GM12878 (cell line): ENCODE data around the gene ATXN2. TPM values are rescaled to one million over a fixed set of nuclear protein-coding genes. Genes with fewer than 3 reads are reported as not detected.

Source experiments
- BCLAF1 ChIP-seq: fragments of 450-650 bp; IDR thresholded peaks from 2 replicates; pipeline ENCODE4 v1.6.1; 2017; ENCODE audit warnings: antibody characterized with exemption, mild to moderate bottlenecking, moderate library complexity
- CEBPB ChIP-seq, 2 experiments: fragments of 150-350 bp in 1 of 2; IDR thresholded peaks; 2 replicates each; pipeline ENCODE4 v1.6.1; 2012 to 2014; ENCODE audit warnings: low read depth in 2 of 2, low read length in 2 of 2, borderline replicate concordance in 1 of 2, inconsistent platforms in 1 of 2
- CTCF ChIP-seq, 3 experiments: IDR thresholded peaks in 2 of 3; conservative IDR thresholded peaks in 1 of 3; 2 replicates each; pipeline ENCODE4 v1.5.1; 2011; ENCODE audit warnings: low read depth in 3 of 3, low read length in 3 of 3, mild to moderate bottlenecking in 3 of 3, control low read depth in 2 of 3, moderate library complexity in 2 of 3, inconsistent platforms in 1 of 3, mixed read lengths in 1 of 3; ENCODE audit not compliant: control insufficient read depth in 2 of 3, insufficient read depth in 1 of 3; ENCODE audit errors: extremely low read depth in 1 of 3
- FOXM1 ChIP-seq: IDR thresholded peaks from 2 replicates; pipeline ENCODE4 v1.6.1; 2012; ENCODE audit warnings: low read depth, mild to moderate bottlenecking, inconsistent platforms, low read length, moderate library complexity
- IRF5 ChIP-seq: fragments of 450-650 bp; IDR thresholded peaks from 2 replicates; pipeline ENCODE4 v1.6.1; 2017; ENCODE audit warnings: borderline replicate concordance
- MEF2B ChIP-seq: fragments of 450-650 bp; IDR thresholded peaks from 2 replicates; pipeline ENCODE4 v1.6.1; 2018; ENCODE audit warnings: mild to moderate bottlenecking, moderate library complexity; ENCODE audit not compliant: partially characterized antibody, poor library complexity, severe bottlenecking
- NFIC ChIP-seq: IDR thresholded peaks from 2 replicates; pipeline ENCODE4 v1.6.1; 2012; ENCODE audit warnings: low read depth, mild to moderate bottlenecking, inconsistent platforms, low read length, moderate library complexity
- NFXL1 ChIP-seq: fragments of 450-650 bp; IDR thresholded peaks from 2 replicates; pipeline ENCODE4 v1.6.1; 2017; ENCODE audit warnings: antibody characterized with exemption, mild to moderate bottlenecking, borderline replicate concordance
- SUZ12 ChIP-seq: fragments of 200-600 bp; sonication (generic); IDR thresholded peaks from one replicate; pipeline ENCODE4 v1.6.1; 2018; ENCODE audit warnings: antibody characterized with exemption, mild to moderate bottlenecking; ENCODE audit not compliant: unreplicated experiment
- TAF1 ChIP-seq: IDR thresholded peaks from 2 replicates; pipeline ENCODE4 v1.6.1; 2011; ENCODE audit warnings: mild to moderate bottlenecking, low read depth, low read length, borderline replicate concordance
- ZBTB11 ChIP-seq: fragments of 450-650 bp; formaldehyde crosslinking; IDR thresholded peaks from 2 replicates; pipeline ENCODE4 v1.5.0; 2022; ENCODE audit warnings: mild to moderate bottlenecking, missing genetic modification characterization
- ZNF622 ChIP-seq: fragments of 450-650 bp; IDR thresholded peaks from 2 replicates; pipeline ENCODE4 v1.6.1; 2017; ENCODE audit warnings: mild to moderate bottlenecking, inconsistent platforms
- polyA plus RNA-seq, 11 experiments: library from polyadenylated mRNA; depleted of rRNA in 4 of 11; unstranded in 6 of 11; stranded (reverse) in 5 of 11; fragments of >200 nt; fragmentation: Nextera tagmentation in 4 of 11; fragmentation: Illumina TruSeq in 1 of 11; extraction: Ambion mirVana in 4 of 11; extraction: Trizol in 1 of 11; gene quantifications; 1 replicate in 1 of 11; 2 replicates in 10 of 11; pipeline versions ENCODE4 v1.2.1 to v1.2.3, GENCODE V29; 2011 to 2016; ENCODE audit warnings: inconsistent platforms in 2 of 11, missing spikeins in 2 of 11, low read depth in 1 of 11
- total RNA-seq, 4 experiments: library from RNA; depleted of rRNA in 3 of 4; stranded (reverse); fragments of >200 nt in 3 of 4; fragmentation: Illumina TruSeq in 1 of 4; extraction: Trizol in 1 of 4; gene quantifications; 2 replicates each; pipeline versions ENCODE4 v1.2.1 to v1.2.3, GENCODE V29; 2013 to 2021
- TF ChIP-seq, protein P1 (sequence below): fragments of 150-350 bp; IDR thresholded peaks from 2 replicates; pipeline ENCODE4 v1.6.1; 2016; ENCODE audit warnings: low read depth, low read length

The ATXN2 gene
- total and polyA plus RNA-seq, 10 of the 15 experiments (the other 5 are each of a cell fraction or from before 2014, with no cell fraction given): 8.8 to 31.5 (median 19.0) TPM

DNA sequence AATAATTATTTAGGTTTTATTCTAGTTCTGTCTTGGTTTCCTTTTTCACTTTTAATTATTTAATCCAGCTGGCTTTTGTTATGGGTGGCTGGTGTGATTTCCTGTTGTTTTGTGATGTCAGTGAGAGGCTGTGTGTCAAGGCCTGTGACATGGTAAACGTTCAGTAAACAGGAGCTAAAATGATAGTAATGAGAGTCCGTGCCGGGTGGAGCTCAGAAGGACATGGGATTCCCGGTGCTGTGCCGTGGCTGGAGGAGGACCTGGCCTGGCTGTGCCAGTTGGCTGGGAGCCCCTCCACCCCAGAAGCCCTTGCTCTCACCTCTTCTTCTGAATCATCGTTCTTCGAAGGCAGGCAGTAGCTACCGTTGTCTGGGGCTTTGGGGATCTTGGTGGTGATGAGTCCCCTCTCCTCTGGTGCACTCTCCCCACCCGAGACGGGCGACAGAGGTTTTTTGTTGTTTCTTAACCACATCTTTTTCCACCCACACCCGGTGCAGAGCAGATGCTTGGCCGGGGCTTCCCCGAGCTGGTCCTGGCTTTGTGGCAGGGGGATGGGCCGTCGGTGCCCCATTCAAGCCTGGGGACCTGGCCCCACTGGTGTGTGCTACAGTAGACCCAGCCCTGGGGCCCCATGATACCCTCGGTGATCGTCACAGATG, 164.3 kb downstream of the ATXN2 start (continued):
- no peak for TF ChIP-seq ZBTB11 (CRISPR knock-in tag)
- TF ChIP-seq IRF5: no peak
- TF ChIP-seq, protein P1, sequence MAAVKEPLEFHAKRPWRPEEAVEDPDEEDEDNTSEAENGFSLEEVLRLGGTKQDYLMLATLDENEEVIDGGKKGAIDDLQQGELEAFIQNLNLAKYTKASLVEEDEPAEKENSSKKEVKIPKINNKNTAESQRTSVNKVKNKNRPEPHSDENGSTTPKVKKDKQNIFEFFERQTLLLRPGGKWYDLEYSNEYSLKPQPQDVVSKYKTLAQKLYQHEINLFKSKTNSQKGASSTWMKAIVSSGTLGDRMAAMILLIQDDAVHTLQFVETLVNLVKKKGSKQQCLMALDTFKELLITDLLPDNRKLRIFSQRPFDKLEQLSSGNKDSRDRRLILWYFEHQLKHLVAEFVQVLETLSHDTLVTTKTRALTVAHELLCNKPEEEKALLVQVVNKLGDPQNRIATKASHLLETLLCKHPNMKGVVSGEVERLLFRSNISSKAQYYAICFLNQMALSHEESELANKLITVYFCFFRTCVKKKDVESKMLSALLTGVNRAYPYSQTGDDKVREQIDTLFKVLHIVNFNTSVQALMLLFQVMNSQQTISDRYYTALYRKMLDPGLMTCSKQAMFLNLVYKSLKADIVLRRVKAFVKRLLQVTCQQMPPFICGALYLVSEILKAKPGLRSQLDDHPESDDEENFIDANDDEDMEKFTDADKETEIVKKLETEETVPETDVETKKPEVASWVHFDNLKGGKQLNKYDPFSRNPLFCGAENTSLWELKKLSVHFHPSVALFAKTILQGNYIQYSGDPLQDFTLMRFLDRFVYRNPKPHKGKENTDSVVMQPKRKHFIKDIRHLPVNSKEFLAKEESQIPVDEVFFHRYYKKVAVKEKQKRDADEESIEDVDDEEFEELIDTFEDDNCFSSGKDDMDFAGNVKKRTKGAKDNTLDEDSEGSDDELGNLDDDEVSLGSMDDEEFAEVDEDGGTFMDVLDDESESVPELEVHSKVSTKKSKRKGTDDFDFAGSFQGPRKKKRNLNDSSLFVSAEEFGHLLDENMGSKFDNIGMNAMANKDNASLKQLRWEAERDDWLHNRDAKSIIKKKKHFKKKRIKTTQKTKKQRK: no peak
- no peak for TF ChIP-seq NFXL1
- no peak for TF ChIP-seq CEBPB (IDR thresholded peaks at IDR 0.05; ENCODE audit: borderline replicate concordance in 1 of 2, low read depth in 2 of 2, low read length in 2 of 2)
- no peak for TF ChIP-seq BCLAF1
- TF ChIP-seq TAF1: 0 out of 2 replicates have a peak, but pooled peaks have one; percentile 32
- no peak for TF ChIP-seq ZNF622
- TF ChIP-seq MEF2B: peak; percentile 74
- TF ChIP-seq SUZ12: no peak
- peak; percentile 88 for TF ChIP-seq FOXM1
- TF ChIP-seq NFIC: peak; percentile 87
- TF ChIP-seq CTCF (IDR thresholded peaks at IDR 0.05 in 2 of 3, conservative IDR thresholded peaks at IDR 0.05 in 1 of 3; ENCODE audit: control insufficient read depth in 2 of 3, extremely low read depth in 1 of 3, insufficient read depth in 1 of 3, low read depth in 3 of 3, low read length in 3 of 3): no peak
